Nephron progenitor cell (in vitro differentiated cells): ENCODE data around the gene PAN3.

Experiments
- DNase-seq: peaks from one replicate; pipeline ENCODE4 v3.0.0; 2021
- H3K27ac Mint-ChIP-seq: 2 replicates; pipeline ENCODE4 v1.8.0; 2021; ENCODE audit warnings: mild to moderate bottlenecking, moderate library complexity, mixed read lengths
- H3K27me3 Mint-ChIP-seq: 2 replicates; pipeline ENCODE4 v1.8.0; 2021; ENCODE audit warnings: mild to moderate bottlenecking, low read depth, mixed read lengths; ENCODE audit not compliant: poor library complexity
- H3K36me3 Mint-ChIP-seq: 2 replicates; pipeline ENCODE4 v1.8.0; 2021; ENCODE audit warnings: low read depth, mixed read lengths
- H3K4me1 Mint-ChIP-seq: 2 replicates; pipeline ENCODE4 v1.8.0; 2021; ENCODE audit warnings: mixed read lengths
- H3K4me3 Mint-ChIP-seq: 2 replicates; pipeline ENCODE4 v1.8.0; 2021; ENCODE audit warnings: mild to moderate bottlenecking, moderate library complexity, mixed read lengths
- H3K9me3 Mint-ChIP-seq: 2 replicates; pipeline ENCODE4 v1.8.0; 2021; ENCODE audit warnings: mild to moderate bottlenecking, moderate library complexity, mixed read lengths
- CTCF ChIP-seq: fragments of 200-600 bp; sonication (generic); IDR thresholded peaks from 2 replicates; pipeline ENCODE4 v1.5.0; 2021; ENCODE audit warnings: antibody characterized with exemption

Gene PAN3

GRCh38 chr13:28138012-28138755, at the start of gene PAN3:
TSS of gene PAN3 (plus strand) at chr13:28138545. CDS start at chr13:28138658, 113 bp downstream.
- H3K36me3 Mint-ChIP-seq, result no peaks in the 10 kb centered on the region
- H3K27ac Mint-ChIP-seq, result peak within 1 kb of the TSS; percentile 97

GRCh38 chr13:28089065-28089464, 49.3 kb upstream of the PAN3 start:
- H3K4me3 Mint-ChIP-seq, result no peak overlapping the region
- DNase-seq, result no peak
- no peak overlapping the region for H3K27ac Mint-ChIP-seq
- no peaks in the 10 kb centered on the region for H3K36me3 Mint-ChIP-seq
- no peak for TF ChIP-seq CTCF
- peaks cover 5% of the 10 kb centered on the region for H3K9me3 Mint-ChIP-seq
- no peaks in the 10 kb centered on the region for H3K4me1 Mint-ChIP-seq
- peaks cover 23% of the 10 kb centered on the region for H3K27me3 Mint-ChIP-seq

More at GRCh38 chr13:28138012-28138755, at the start of gene PAN3:
- H3K4me1 Mint-ChIP-seq, result peaks cover 49% of the 10 kb centered on the region
- no peak for TF ChIP-seq CTCF
- DNase-seq, result peak; percentile 91
- peaks cover 3% of the 10 kb centered on the region for H3K27me3 Mint-ChIP-seq
- H3K9me3 Mint-ChIP-seq, result no peaks in the 10 kb centered on the region
- peak within 1 kb of the TSS; percentile 99 for H3K4me3 Mint-ChIP-seq

GRCh38 chr13:28092431-28092830, 45.9 kb upstream of the PAN3 start:
- Mint-ChIP-seq H3K9me3 (peaks cover 2% of the 10 kb centered on the region), H3K4me1 (no peaks in the 10 kb centered on the region), H3K27ac (no peak overlapping the region), H3K4me3 (no peak overlapping the region), H3K27me3 (peaks cover 47% of the 10 kb centered on the region), H3K36me3 (no peaks in the 10 kb centered on the region)
- no peak for TF ChIP-seq CTCF
- no peak for DNase-seq

GRCh38 chr13:28093881-28094280, 44.5 kb upstream of the PAN3 start:
- DNase-seq, result no peak
- Mint-ChIP-seq H3K36me3 (no peaks in the 10 kb centered on the region), H3K27ac (no peak overlapping the region), H3K4me3 (no peak overlapping the region), H3K9me3 (peaks cover 13% of the 10 kb centered on the region), H3K27me3 (peaks cover 58% of the 10 kb centered on the region), H3K4me1 (no peaks in the 10 kb centered on the region)
- TF ChIP-seq CTCF, result no peak

- Mint-ChIP-seq H3K9me3 (peaks cover 17% of the 10 kb centered on the region), H3K27me3 (peaks cover 63% of the 10 kb centered on the region), H3K27ac (no peak overlapping the region), H3K4me3 (no peak overlapping the region), H3K4me1 (no peaks in the 10 kb centered on the region), H3K36me3 (no peaks in the 10 kb centered on the region)
- DNase-seq, result no peak
- TF ChIP-seq CTCF, result no peak
Measured at GRCh38 chr13:28094306-28094705, 44.0 kb upstream of the PAN3 start.

- Mint-ChIP-seq H3K4me1 (no peaks in the 10 kb centered on the region), H3K9me3 (peaks cover 20% of the 10 kb centered on the region), H3K27ac (no peak overlapping the region), H3K4me3 (no peak overlapping the region), H3K27me3 (peaks cover 88% of the 10 kb centered on the region), H3K36me3 (no peaks in the 10 kb centered on the region)
- no peak for TF ChIP-seq CTCF
- DNase-seq, result no peak
Measured at GRCh38 chr13:28097503-28097902, 40.8 kb upstream of the PAN3 start.
